Tibial nerve (tissue), 3 donors: Measurements from ENCODE around the gene UBE2H.

ENCODE experiments used
- POLR2A ChIP-seq, 2 donors: fragments of 450-650 bp; IDR thresholded peaks; one replicate each; pipeline ENCODE4 v1.6.1; 2017; ENCODE audit warnings: antibody characterized with exemption in 2 of 2, mild to moderate bottlenecking in 2 of 2, moderate library complexity in 2 of 2
- TF ChIP-seq, protein P1 (sequence below), 5 experiments: fragments of 200-600 bp in 3 of 5; fragments of 450-650 bp in 2 of 5; sonication (generic) in 3 of 5; IDR thresholded peaks; one replicate each; pipeline ENCODE4 v1.5.1; 2016 to 2019; ENCODE audit warnings: antibody characterized with exemption in 5 of 5, mild to moderate bottlenecking in 3 of 5, moderate library complexity in 2 of 5

DNA sequence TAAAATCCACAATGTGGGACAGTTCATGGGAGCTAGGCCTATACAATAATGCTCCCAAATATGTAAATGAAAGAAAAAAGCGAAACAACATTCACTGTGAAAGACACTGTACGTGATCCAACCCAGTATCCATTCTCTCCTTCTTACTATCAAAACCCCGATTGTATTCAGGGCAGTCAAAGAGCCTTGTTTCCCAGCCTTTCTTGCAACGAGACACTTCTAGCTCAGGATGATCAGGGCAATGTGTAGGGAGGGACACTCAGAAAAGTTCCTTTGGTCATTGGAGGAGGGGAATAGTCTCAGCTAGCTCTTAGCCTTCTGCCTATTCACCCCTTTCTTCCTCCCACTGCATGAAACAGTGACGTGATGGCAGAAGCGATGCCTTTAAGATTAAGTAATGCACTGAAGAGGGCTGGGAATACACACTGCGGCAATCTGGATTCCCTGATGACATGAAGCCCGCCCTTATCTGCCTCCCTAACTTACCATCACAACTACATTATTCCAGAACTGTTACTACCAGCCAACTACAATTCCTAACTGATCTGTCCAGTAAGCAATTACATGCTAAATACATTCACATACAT is 27.3 kb downstream of the UBE2H start:
- TF ChIP-seq, protein P1, sequence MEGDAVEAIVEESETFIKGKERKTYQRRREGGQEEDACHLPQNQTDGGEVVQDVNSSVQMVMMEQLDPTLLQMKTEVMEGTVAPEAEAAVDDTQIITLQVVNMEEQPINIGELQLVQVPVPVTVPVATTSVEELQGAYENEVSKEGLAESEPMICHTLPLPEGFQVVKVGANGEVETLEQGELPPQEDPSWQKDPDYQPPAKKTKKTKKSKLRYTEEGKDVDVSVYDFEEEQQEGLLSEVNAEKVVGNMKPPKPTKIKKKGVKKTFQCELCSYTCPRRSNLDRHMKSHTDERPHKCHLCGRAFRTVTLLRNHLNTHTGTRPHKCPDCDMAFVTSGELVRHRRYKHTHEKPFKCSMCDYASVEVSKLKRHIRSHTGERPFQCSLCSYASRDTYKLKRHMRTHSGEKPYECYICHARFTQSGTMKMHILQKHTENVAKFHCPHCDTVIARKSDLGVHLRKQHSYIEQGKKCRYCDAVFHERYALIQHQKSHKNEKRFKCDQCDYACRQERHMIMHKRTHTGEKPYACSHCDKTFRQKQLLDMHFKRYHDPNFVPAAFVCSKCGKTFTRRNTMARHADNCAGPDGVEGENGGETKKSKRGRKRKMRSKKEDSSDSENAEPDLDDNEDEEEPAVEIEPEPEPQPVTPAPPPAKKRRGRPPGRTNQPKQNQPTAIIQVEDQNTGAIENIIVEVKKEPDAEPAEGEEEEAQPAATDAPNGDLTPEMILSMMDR (IDR thresholded peaks at IDR 0.05), result no peak
- no peak for TF ChIP-seq POLR2A (IDR thresholded peaks at IDR 0.05)
